ENCODE data around the gene CEP70.
"Not testable (repeated sequence)": the region's sequence is repeated elsewhere in the genome, so short reads cannot be mapped to it uniquely, and the experiment has no call there.

Gene CEP70

GRCh38 chr3:138591392-138591791 is 2.7 kb downstream of the CEP70 start:
- DNase-seq: no peak

DNA sequence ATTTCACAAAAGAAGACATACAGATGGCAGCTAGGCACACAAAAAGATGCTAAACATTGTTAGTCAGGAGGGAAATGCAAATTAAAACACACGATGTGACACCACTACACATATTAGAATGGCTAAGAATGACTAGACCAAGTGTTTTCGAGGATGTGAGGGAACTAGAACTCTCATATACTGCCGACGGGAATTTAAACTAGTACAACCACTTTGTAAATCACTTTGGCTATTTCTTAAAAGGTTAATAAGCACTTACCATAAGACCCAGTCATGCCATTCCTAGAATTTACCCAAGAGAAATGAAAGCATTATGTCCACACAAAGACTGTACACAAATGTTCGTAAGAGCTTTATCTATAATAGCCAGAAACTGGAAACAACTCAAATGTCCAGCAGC is 5.6 kb downstream of the CEP70 start:
- DNase-seq: no peak

DNA sequence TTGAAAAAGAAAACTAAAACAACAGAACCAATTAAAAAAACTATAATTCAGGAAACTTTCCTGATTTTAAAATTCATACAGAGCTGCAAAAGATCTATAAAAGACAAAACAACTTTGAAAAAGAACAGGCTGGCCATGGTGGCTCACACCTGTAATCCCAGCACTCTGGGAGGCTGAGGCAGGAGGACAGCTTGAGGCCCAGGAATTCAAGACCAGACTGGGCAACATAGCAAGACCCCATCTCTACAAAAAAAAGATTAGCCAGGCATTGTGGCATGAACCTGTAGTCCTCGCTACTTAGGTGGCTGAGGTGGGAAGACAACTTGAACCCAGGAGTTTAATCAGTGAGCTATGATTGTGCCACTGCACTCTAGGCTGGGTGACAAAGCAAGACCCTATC is 6.7 kb downstream of the CEP70 start:
- no peak for DNase-seq

- no peak for DNase-seq
Measured at GRCh38 chr3:138578961-138579574, 15.0 kb downstream of the CEP70 start.

GRCh38 chr3:138578141-138578540 is 15.9 kb downstream of the CEP70 start:
- peak; percentile 24 for DNase-seq

DNA sequence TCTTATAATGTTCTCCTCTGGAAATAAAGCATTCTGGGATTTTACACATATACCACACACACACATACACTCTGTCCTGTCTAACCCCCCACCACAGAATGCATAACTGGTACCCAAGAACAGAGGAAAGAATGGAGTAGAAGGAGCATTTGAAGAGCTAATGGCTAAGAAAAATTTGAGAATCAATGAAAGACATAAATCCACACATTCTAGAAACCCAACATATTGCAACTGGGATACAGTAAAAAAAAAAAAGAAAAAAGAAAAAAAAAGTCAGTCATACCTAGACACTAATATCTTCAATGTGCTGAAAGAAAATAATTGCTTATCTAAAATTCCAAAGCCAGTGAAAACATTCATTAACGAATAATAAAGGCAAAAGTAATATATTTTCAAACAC is 20.9 kb downstream of the CEP70 start:
- no peak for DNase-seq

DNA sequence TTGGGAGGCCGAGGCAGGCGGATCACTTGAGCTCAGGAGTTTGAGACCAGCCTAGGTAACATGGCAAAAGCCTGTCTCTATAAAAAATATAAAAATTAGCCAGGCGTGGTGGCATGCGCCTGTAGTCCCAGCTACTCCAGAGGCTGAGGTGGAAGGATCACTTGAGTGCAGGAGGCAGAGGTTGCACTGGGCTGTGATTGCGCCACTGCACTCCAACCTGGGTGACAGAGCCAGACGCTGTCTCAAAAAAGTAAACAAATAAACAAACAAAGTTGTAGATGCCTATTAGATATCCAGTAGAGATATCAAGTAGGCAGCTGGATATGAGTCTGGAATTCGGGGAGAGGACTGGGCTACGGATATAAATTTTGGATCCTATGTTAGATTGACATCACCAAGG is 24.4 kb downstream of the CEP70 start:
- DNase-seq: not testable (repeated sequence)

DNA sequence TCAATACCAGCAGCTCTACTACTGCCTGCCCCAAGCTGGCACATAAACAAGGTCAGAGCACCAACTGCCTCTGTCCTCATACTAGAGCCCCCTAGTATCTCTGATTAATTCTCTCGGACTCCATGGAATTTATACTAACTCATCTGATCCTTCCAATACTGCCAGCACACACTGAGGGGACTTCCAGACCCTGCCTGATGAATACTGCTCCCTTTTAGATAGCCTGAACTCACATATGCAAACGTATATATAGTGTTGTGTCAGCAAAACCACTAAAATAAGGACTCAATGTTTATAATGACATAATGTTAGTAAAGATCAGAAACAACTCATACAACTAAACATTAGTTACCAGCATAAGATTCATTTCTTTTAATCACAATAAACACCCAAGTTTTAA is 25.0 kb downstream of the CEP70 start:
- no peak for DNase-seq

GRCh38 chr3:138567403-138567802 is 26.7 kb downstream of the CEP70 start:
- DNase-seq: no peak

GRCh38 chr3:138566293-138566692 is 27.8 kb downstream of the CEP70 start:
- DNase-seq: not testable (repeated sequence)

GRCh38 chr3:138562902-138563301 is 31.2 kb downstream of the CEP70 start:
- DNase-seq: not testable (repeated sequence)

DNA sequence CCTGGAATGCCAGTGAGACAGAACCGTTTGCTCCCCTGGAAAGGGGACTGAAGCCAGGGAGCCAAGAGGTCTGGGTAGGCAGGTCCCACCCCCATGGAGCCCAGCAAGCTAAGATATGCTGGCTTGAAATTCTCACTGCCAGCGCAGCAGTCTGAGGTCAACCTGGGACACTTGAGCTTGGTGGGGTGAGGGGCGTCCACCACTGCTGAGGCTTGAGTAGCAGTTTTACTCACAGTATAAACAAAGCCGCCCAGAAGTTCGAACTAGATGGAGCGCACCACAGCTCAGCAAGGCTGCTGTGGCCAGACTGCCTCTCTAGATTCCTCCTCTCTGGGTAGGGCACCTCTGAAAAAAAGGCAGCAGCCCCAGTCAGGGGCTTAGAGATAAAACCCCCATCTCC is 33.6 kb downstream of the CEP70 start:
- DNase-seq: no peak

DNA sequence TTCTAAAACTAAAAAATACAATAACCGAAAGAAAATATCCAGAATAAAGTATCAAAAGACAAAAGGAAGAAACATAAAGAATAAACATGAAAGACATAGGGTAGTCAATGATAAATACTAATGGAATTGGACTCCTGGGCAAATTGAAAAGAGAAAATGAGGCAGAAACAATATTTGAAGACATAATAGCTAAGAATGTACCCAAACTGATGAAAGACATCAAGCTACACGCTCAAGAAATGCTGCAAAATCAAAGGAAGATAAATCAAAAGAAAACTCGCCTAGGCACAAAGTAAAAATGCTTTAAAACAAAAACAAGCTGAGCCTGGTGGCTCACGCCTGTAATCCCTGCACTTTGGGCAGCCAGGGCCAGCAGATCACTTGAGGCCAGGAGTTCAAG is 34.9 kb downstream of the CEP70 start:
- DNase-seq: no peak

- not testable (repeated sequence) for DNase-seq
Measured at GRCh38 chr3:138554775-138555174, 39.3 kb downstream of the CEP70 start.

- DNase-seq: not testable (repeated sequence)
Measured at GRCh38 chr3:138550958-138551357, 43.1 kb downstream of the CEP70 start.

- DNase-seq: no peak
Measured at GRCh38 chr3:138549179-138549977, 44.7 kb downstream of the CEP70 start.

GRCh38 chr3:138547342-138547975 is 46.6 kb downstream of the CEP70 start:
- no peak for DNase-seq

- no peak for DNase-seq
Measured at GRCh38 chr3:138544546-138544945, 49.5 kb downstream of the CEP70 start.

- DNase-seq: no peak
Measured at GRCh38 chr3:138542977-138543376, 51.1 kb downstream of the CEP70 start.

GRCh38 chr3:138539352-138539751 is 54.7 kb downstream of the CEP70 start:
- DNase-seq: no peak

GRCh38 chr3:138521445-138521844 is 72.6 kb downstream of the CEP70 start:
- DNase-seq: not testable (repeated sequence)

DNA sequence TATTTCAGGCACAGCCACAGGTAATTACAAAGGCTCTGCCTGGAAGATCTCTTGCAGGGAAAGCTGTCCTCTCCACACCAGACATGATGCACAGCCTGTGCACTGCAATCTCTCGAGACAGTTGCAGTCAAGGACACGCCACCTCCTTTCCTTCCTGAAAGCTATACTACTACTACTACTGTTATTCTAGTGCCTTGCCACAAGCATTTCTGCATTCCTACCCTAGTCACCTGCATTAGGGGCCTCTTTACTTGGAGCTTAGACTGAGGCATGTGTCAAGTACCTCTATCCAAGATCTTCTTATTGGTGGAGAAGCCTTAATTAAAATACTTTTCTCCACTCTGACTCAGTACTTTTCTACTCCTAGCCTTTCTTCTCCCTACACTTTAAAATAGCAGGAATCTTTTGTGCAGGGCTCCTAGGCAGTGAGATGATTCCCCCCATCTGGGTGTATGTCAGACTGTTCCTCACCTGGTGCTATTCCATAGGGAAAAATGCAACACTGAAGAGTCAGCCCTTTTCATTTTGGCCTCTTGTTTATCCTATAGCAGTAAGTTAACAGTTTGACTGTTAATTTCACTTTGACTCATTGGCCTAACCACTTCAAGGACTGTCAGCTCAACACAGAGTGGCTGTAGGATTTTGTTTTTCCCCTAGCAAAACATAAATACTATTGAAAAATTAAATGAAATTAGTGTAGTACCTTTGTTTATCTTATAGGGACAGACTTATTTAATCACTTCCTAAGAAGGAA is 80.8 kb downstream of the CEP70 start:
- peak; percentile 81 for DNase-seq

DNA sequence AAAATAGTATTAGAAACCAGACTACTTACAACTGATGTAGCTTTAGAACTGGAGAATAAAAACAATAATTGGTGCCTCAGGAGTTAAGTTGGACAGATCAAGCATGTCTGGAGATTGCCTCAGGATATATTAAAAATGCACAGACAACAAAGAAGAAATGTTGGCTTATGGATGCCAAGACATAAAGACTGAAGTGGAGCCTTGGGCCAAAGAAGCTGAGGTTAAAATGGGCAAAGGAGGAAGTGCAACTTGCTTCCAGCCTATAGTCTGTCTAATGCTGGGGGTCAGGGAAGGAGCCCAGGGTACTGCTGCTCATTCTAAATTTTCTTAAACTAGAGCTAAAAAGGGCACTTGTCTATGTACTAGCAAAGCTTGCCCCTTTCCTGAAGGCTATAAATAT is 82.1 kb downstream of the CEP70 start:
- DNase-seq: no peak

Data from activated CD4-positive, alpha-beta T cell treated with anti-CD3 and anti-CD28 coated beads, Interleukin-2, amount 50 U/mL, for 16 hours (primary cell).